Activated B cell treated with CpG ODN at 0.5 μM for 24 hours (primary cell): ENCODE measurements around the gene STX8. TPM values are rescaled to one million over a fixed set of nuclear protein-coding genes. Genes with fewer than 3 reads are reported as not detected.

ENCODE experiments used
- ATAC-seq: fragments of 200-7000 bp; cut with Tn5 transposase; one replicate; pipeline ENCODE4 v1.10.0; 2021; ENCODE audit warnings: low read depth, mild to moderate bottlenecking, moderate library complexity
- CTCF ChIA-PET: fragments of 350-600 bp; sonication (Branson Sonifier 250); formaldehyde crosslinking; loops from one replicate; lab custom pipeline; 2021; ENCODE audit warnings: antibody characterized with exemption; lab: Charles Lee
- POLR2A ChIA-PET: fragments of 350-600 bp; sonication (Branson Sonifier 250); formaldehyde crosslinking; loops from one replicate; lab custom pipeline; 2021; ENCODE audit warnings: antibody characterized with exemption; lab: Charles Lee
- DNase-seq: peaks from one replicate; pipeline ENCODE4 v3.0.0; 2022
- H3K27ac Mint-ChIP-seq: one replicate; pipeline ENCODE4 v1.8.0; 2020; ENCODE audit warnings: mixed read lengths
- H3K27me3 Mint-ChIP-seq: one replicate; pipeline ENCODE4 v1.8.0; 2021; ENCODE audit warnings: mixed read lengths
- H3K36me3 Mint-ChIP-seq: one replicate; pipeline ENCODE4 v1.8.0; 2021; ENCODE audit warnings: low read depth, mixed read lengths
- H3K4me1 Mint-ChIP-seq: one replicate; pipeline ENCODE4 v1.8.0; 2021; ENCODE audit warnings: mixed read lengths
- H3K4me3 Mint-ChIP-seq: one replicate; pipeline ENCODE4 v1.8.0; 2020; ENCODE audit warnings: mild to moderate bottlenecking, mixed read lengths
- H3K9me3 Mint-ChIP-seq: one replicate; pipeline ENCODE4 v1.8.0; 2020; ENCODE audit warnings: mixed read lengths
- intact Hi-C: fragments of 100-400 bp; cut with micrococcal nuclease; formaldehyde crosslinking; loops from one replicate; pipeline ENCODE4 v1.15.1; 2024
- total RNA-seq: library from RNA; stranded (reverse); gene quantifications from 2 replicates; pipeline ENCODE4 v1.2.3, GENCODE V29; 2022
- TF ChIP-seq, protein P1 (sequence below): fragments of 200-600 bp; IDR thresholded peaks from one replicate; pipeline ENCODE4 v1.8.0; 2022; ENCODE audit warnings: antibody characterized with exemption, mild to moderate bottlenecking

Gene STX8
- total RNA-seq, 1 donor from 2014 or later, result 66.9 TPM

DNA sequence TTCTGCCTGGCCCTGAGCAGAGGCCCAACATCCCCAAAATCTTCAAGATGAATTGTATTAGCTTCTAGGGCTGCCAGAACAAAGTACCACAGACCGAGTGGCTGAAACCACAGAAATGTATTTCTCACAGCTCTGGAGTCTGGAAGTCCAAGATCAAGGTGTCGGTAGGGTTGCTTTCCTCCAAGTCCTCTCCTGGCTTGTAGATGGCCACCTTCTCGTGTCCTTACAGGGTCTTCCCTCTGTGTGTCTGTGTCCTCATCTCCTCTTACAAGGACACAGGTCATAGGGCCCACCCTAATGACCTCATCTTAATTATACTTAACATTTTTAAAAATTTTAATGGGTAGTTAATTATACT, 338.6 kb downstream of the STX8 start:
- intact Hi-C loops, result loop anchor here (5.0 kb wide), 1 partner anchor 35 kb away; no protein-coding TSS in a partner anchor
- H3K4me3 Mint-ChIP-seq, result no peak overlapping the region
- CTCF ChIA-PET, result no interaction called here

DNA sequence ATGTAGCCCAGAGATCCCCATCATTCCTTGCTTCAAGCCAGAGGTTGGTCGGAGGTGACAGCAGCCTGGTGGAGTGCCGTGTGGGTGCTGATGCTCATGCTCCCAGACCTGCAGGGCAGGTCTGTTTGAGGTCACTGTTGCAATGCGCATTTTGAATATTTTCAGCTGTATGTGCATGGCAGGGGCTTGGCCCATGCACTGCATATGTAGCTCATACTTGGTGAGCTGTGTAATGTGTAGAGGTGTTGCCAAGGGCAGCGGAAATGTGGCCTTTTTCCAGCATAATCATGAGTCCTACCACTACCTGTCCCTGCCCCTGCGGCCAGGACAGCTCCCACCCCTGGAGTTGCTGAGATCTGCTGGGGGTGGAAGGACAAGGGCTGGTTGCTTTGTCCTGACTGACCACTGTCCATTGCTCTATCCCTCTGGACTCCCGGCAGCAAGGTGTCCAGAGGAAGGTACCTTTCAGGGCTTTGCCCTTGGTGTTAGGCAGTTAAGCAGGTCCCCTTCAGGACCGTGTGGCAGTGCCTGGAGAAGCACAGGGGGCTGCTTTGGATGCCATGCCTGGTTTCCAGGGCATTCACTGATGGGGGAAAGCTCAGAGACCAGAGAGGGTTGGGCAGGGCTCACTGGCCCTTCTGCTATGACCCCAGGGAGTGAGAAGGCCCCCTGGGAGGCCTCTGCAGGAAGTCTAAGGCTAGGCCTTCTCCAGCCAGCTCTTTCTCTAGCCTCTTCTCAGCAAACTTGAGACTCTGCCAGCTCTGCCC, 339.2 kb downstream of the STX8 start:
- H3K4me3 Mint-ChIP-seq, result no peak overlapping the region
- intact Hi-C loops, result loop anchor here (5.0 kb wide), 1 partner anchor 34 kb away; no protein-coding TSS in a partner anchor
- ChIA-PET CTCF (no interaction called here), POLR2A (no interaction called here)
- TF ChIP-seq, protein P1, sequence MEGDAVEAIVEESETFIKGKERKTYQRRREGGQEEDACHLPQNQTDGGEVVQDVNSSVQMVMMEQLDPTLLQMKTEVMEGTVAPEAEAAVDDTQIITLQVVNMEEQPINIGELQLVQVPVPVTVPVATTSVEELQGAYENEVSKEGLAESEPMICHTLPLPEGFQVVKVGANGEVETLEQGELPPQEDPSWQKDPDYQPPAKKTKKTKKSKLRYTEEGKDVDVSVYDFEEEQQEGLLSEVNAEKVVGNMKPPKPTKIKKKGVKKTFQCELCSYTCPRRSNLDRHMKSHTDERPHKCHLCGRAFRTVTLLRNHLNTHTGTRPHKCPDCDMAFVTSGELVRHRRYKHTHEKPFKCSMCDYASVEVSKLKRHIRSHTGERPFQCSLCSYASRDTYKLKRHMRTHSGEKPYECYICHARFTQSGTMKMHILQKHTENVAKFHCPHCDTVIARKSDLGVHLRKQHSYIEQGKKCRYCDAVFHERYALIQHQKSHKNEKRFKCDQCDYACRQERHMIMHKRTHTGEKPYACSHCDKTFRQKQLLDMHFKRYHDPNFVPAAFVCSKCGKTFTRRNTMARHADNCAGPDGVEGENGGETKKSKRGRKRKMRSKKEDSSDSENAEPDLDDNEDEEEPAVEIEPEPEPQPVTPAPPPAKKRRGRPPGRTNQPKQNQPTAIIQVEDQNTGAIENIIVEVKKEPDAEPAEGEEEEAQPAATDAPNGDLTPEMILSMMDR, result no peak
- H3K36me3 Mint-ChIP-seq, result no peaks in the 10 kb centered on the region
- peaks cover 5% of the 10 kb centered on the region for H3K27me3 Mint-ChIP-seq
- H3K27ac Mint-ChIP-seq, result no peak overlapping the region
- peaks cover 15% of the 10 kb centered on the region for H3K4me1 Mint-ChIP-seq
- DNase-seq (no peak), ATAC-seq (no peak)
- H3K9me3 Mint-ChIP-seq, result no peaks in the 10 kb centered on the region

More for the DNA sequence above, 338.6 kb downstream of the STX8 start:
- Mint-ChIP-seq H3K27ac (no peak overlapping the region), H3K36me3 (no peaks in the 10 kb centered on the region), H3K4me1 (peaks cover 15% of the 10 kb centered on the region), H3K9me3 (no peaks in the 10 kb centered on the region), H3K27me3 (peaks cover 5% of the 10 kb centered on the region)
- TF ChIP-seq, protein P1, result no peak
- DNase-seq (no peak), ATAC-seq (no peak)
- POLR2A ChIA-PET, result no interaction called here

DNA sequence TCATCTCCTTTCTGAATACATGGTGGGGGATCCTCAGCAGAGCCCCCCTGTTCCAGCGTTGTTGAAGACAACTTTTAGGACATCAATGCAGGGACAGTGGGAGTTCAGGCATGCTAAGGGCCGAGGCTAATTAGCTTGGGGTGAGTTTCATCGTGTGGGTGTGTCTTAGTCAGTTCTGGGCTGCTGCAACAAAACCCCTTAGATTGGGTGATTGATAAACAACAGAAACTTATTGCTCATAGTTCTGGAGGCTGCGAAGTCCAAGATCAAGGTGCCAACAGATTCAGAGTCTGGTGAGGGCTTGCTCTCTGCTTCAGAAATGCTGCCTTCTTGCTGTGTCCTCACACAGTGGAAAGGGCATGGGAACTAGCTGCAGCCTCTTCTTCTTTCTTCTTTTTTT, 340.3 kb downstream of the STX8 start:
- Mint-ChIP-seq H3K4me1 (peaks cover 15% of the 10 kb centered on the region), H3K27me3 (peaks cover 5% of the 10 kb centered on the region), H3K36me3 (no peaks in the 10 kb centered on the region), H3K4me3 (no peak overlapping the region), H3K9me3 (no peaks in the 10 kb centered on the region), H3K27ac (no peak overlapping the region)
- ChIA-PET CTCF (no interaction called here), POLR2A (no interaction called here)
- ATAC-seq (no peak), DNase-seq (no peak)
- intact Hi-C loops, result loop anchor here (5.0 kb wide), 1 partner anchor 33 kb away; no protein-coding TSS in a partner anchor
- TF ChIP-seq, protein P1, result no peak

DNA sequence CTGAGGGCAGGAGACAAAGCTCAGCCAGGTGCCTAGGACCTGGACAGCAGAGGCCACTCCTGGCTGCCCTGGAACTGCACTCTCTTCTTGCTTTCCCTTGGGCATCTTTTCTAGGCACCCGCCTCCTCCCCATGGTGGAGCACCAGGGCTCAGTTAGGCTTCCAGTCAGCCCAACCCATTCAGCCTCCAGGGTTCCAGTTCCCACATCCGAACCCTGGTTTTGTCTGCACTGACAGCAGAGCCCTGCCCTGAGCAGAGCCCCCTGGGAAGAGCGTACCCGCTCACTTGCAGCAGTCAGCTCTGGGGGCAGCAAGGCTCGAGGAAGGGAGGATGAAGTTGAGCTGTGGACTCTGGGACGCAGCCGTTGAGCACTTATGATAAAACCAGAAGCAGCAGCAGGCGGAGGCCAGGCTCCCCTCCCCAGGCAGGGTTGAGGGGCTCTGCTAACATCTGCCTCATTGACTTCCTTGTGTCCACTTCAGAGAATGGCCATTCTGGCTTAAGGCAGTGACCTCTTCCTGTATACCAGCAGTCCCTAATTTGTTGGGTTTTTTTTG, 341.2 kb downstream of the STX8 start:
- Mint-ChIP-seq H3K4me3 (no peak overlapping the region), H3K9me3 (no peaks in the 10 kb centered on the region), H3K27ac (no peak overlapping the region), H3K27me3 (peaks cover 6% of the 10 kb centered on the region), H3K36me3 (no peaks in the 10 kb centered on the region), H3K4me1 (peaks cover 12% of the 10 kb centered on the region)
- TF ChIP-seq, protein P1, result no peak
- ATAC-seq (no peak), DNase-seq (no peak)
- intact Hi-C loops, result no loop called here
- CTCF ChIA-PET, result no interaction called here
- POLR2A ChIA-PET, result interaction anchor here (0.8 kb wide), 1 partner anchor 33 kb away, joined by 14 read pairs; no protein-coding TSS in a partner anchor

DNA sequence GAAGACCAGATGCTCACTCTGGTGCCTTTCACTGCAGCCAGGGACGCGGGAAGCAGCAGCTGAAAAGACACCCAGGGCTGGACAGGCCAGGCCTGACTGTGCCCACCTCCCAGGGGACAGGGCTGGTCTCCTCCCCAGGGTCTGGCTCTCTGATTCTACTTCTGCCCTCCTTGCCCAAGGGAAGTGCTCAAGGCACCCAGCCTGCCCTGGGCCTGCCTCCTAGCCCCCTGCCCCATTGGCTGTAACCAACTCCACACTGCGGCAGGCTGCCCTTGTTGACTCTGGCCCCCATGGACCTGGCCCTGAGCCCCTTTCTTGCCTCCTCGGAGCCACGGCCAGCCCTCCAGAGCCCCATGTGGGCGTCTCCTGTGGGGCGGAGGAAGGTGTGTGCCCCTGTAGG, 341.9 kb downstream of the STX8 start:
- Mint-ChIP-seq H3K4me3 (no peak overlapping the region), H3K27ac (no peak overlapping the region), H3K36me3 (no peaks in the 10 kb centered on the region), H3K9me3 (no peaks in the 10 kb centered on the region), H3K27me3 (peaks cover 7% of the 10 kb centered on the region), H3K4me1 (peaks cover 5% of the 10 kb centered on the region)
- TF ChIP-seq, protein P1, result no peak
- DNase-seq (no peak), ATAC-seq (no peak)
- ChIA-PET CTCF (no interaction called here), POLR2A (no interaction called here)
- intact Hi-C loops, result no loop called here
